ENCODE results near the gene PAK5. TPM values are rescaled to one million over a fixed set of nuclear protein-coding genes. Genes with fewer than 3 reads are reported as not detected.

The PAK5 gene
- total and polyA plus RNA-seq, 2 donors from 2014 or later, result 0.13 to 0.22 TPM

DNA sequence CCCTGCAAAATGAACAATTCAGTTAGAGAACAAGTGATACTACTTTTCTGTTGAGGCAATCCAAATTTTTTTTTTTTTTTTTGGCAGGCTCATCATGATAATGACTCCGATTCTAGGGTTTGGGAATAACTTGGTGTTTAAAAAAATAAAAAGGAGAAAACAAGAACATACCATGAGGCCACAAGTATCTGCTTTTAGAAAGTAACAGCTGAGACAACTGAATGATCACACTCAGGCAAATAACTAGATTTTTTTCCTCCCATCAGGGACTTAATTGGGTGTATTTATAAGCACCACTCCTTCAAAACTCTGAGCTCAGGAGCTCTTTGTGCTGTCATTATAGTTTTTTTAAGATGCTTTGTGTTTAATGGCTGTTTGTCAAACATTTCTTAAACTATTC lies 29.6 kb downstream of the PAK5 start:
- no peaks in the 10 kb centered on the region for H3K27me3 ChIP-seq (ENCODE audit: control insufficient read depth, insufficient read depth, low read length)
- H3K9ac ChIP-seq (ENCODE audit: low read length in 3 of 3), result no peak overlapping the region
- H3K4me3 ChIP-seq (ENCODE audit: low read length in 3 of 3), result no peak overlapping the region
- TF ChIP-seq, protein P1, sequence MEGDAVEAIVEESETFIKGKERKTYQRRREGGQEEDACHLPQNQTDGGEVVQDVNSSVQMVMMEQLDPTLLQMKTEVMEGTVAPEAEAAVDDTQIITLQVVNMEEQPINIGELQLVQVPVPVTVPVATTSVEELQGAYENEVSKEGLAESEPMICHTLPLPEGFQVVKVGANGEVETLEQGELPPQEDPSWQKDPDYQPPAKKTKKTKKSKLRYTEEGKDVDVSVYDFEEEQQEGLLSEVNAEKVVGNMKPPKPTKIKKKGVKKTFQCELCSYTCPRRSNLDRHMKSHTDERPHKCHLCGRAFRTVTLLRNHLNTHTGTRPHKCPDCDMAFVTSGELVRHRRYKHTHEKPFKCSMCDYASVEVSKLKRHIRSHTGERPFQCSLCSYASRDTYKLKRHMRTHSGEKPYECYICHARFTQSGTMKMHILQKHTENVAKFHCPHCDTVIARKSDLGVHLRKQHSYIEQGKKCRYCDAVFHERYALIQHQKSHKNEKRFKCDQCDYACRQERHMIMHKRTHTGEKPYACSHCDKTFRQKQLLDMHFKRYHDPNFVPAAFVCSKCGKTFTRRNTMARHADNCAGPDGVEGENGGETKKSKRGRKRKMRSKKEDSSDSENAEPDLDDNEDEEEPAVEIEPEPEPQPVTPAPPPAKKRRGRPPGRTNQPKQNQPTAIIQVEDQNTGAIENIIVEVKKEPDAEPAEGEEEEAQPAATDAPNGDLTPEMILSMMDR (IDR thresholded peaks at IDR 0.05; ENCODE audit: borderline replicate concordance, extremely low read depth, insufficient read depth), result no peak
- no peaks in the 10 kb centered on the region for H3K4me1 ChIP-seq (ENCODE audit: control insufficient read depth in 2 of 3, insufficient read depth in 2 of 3, low read depth in 1 of 3, low read length in 3 of 3)
- H3K27ac ChIP-seq (ENCODE audit: low read depth in 2 of 2, low read length in 2 of 2), result no peak overlapping the region
- FAIRE-seq, result no peak
- peaks cover 0 to 4% (median 0%) of the 10 kb centered on the region in 3 donors for H3K9me3 ChIP-seq (ENCODE audit: control insufficient read depth in 2 of 3, insufficient read depth in 1 of 3, low read length in 3 of 3)
- intact Hi-C loops (cut with DNase I), result no loop called here
- DNase-seq, result no peak
- H3K36me3 ChIP-seq (ENCODE audit: control insufficient read depth in 2 of 3, insufficient read depth in 3 of 3, low read length in 3 of 3), result no peaks in the 10 kb centered on the region

DNA sequence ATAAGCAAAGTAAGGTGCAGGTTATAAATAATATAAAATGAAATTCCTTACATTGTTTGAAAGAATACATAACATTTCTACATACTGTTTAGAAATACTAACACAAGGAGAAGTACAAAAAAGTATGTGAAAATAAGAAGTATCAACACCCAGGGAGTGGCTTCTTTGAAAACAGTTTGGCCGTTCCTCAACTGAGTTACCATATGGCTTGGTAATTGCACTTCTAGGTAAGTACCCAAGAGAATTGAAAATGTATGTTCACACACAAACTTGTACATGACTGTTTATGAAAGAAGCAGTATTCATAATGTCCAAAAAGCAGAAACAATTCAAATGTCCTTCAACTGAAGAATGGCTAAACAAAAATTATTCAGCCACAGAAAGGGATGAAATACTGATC lies 30.7 kb downstream of the PAK5 start:
- Histone ChIP-seq H3K9me3 (ENCODE audit: control insufficient read depth in 2 of 3, insufficient read depth in 1 of 3, low read length in 3 of 3) (peaks cover 0 to 4% (median 0%) of the 10 kb centered on the region in 3 donors), H3K4me1 (ENCODE audit: control insufficient read depth in 2 of 3, insufficient read depth in 2 of 3, low read depth in 1 of 3, low read length in 3 of 3) (no peaks in the 10 kb centered on the region), H3K27me3 (ENCODE audit: control insufficient read depth, insufficient read depth, low read length) (no peaks in the 10 kb centered on the region), H3K9ac (ENCODE audit: low read length in 3 of 3) (no peak overlapping the region), H3K36me3 (ENCODE audit: control insufficient read depth in 2 of 3, insufficient read depth in 3 of 3, low read length in 3 of 3) (no peaks in the 10 kb centered on the region), H3K27ac (ENCODE audit: low read depth in 2 of 2, low read length in 2 of 2) (no peak overlapping the region), H3K4me3 (ENCODE audit: low read length in 3 of 3) (no peak overlapping the region)
- no peak for FAIRE-seq
- TF ChIP-seq, protein P1 (IDR thresholded peaks at IDR 0.05; ENCODE audit: borderline replicate concordance, extremely low read depth, insufficient read depth), result no peak
- intact Hi-C loops (cut with DNase I), result no loop called here
- DNase-seq, result no peak

GRCh38 chr20:9807136-9807535 lies 31.7 kb downstream of the PAK5 start:
- H3K4me3 ChIP-seq (ENCODE audit: low read length in 3 of 3), result no peak overlapping the region
- TF ChIP-seq, protein P1 (IDR thresholded peaks at IDR 0.05; ENCODE audit: borderline replicate concordance, extremely low read depth, insufficient read depth), result no peak
- H3K4me1 ChIP-seq (ENCODE audit: control insufficient read depth in 2 of 3, insufficient read depth in 2 of 3, low read depth in 1 of 3, low read length in 3 of 3), result no peaks in the 10 kb centered on the region
- no peaks in the 10 kb centered on the region for H3K36me3 ChIP-seq (ENCODE audit: control insufficient read depth in 2 of 3, insufficient read depth in 3 of 3, low read length in 3 of 3)
- H3K27me3 ChIP-seq (ENCODE audit: control insufficient read depth, insufficient read depth, low read length), result no peaks in the 10 kb centered on the region
- DNase-seq (no peak), FAIRE-seq (no peak)
- peaks cover 0 to 4% (median 0%) of the 10 kb centered on the region in 3 donors for H3K9me3 ChIP-seq (ENCODE audit: control insufficient read depth in 2 of 3, insufficient read depth in 1 of 3, low read length in 3 of 3)
- intact Hi-C loops (cut with DNase I), result no loop called here
- H3K9ac ChIP-seq (ENCODE audit: low read length in 3 of 3), result no peak overlapping the region
- no peak overlapping the region for H3K27ac ChIP-seq (ENCODE audit: low read depth in 2 of 2, low read length in 2 of 2)

DNA sequence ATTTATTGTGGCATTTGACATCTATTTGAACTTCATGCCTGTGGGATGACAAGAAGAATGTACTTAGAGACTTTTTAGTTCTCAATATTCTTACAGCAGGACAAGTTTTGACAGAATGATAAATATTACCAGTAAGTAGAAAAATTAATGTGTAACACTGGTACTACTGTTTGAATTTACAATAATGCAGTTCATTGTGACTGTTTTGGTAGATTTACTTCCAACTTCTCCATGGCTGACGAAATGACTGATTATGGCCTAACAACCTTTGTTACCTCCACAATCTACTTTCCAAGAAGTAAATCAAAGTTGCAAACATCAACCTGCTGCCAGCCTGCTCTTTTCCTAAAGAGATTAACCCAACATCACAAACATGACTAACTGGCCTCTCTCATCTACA lies 38.5 kb downstream of the PAK5 start:
- Histone ChIP-seq H3K4me3 (ENCODE audit: low read length in 3 of 3) (no peak overlapping the region), H3K27ac (ENCODE audit: low read depth in 2 of 2, low read length in 2 of 2) (no peak overlapping the region), H3K27me3 (ENCODE audit: control insufficient read depth, insufficient read depth, low read length) (no peaks in the 10 kb centered on the region), H3K4me1 (ENCODE audit: control insufficient read depth in 2 of 3, insufficient read depth in 2 of 3, low read depth in 1 of 3, low read length in 3 of 3) (no peaks in the 10 kb centered on the region), H3K9me3 (ENCODE audit: control insufficient read depth in 2 of 3, insufficient read depth in 1 of 3, low read length in 3 of 3) (peaks cover 0 to 4% (median 0%) of the 10 kb centered on the region in 3 donors), H3K9ac (ENCODE audit: low read length in 3 of 3) (no peak overlapping the region), H3K36me3 (ENCODE audit: control insufficient read depth in 2 of 3, insufficient read depth in 3 of 3, low read length in 3 of 3) (no peaks in the 10 kb centered on the region)
- intact Hi-C loops (cut with DNase I), result no loop called here
- no peak for DNase-seq
- no peak for FAIRE-seq
- TF ChIP-seq, protein P1 (IDR thresholded peaks at IDR 0.05; ENCODE audit: borderline replicate concordance, extremely low read depth, insufficient read depth), result no peak

Data from kidney (tissue), 14 donors.